A549 (cell line): ENCODE data around the gene SPOP. TPM values are rescaled to one million over a fixed set of nuclear protein-coding genes. Genes with fewer than 3 reads are reported as not detected.

Source experiments
- ATAC-seq, 2 experiments: fragments of 200-7000 bp in 1 of 2; fragments of >200 bp in 1 of 2; cut with Nextera tagmentation in 1 of 2; cut with Tn5 transposase in 1 of 2; 3 replicates each; pipeline versions ENCODE4 v1.8.0 to v1.9.1; 2018 to 2020; ENCODE audit warnings: mild to moderate bottlenecking in 1 of 2, moderate library complexity in 1 of 2
- CTCF ChIA-PET: fragments of 300-600 bp; sonication (Branson Sonifier 250); formaldehyde crosslinking; extraction: SDS; loops from one replicate; lab custom pipeline; 2021; ENCODE audit warnings: antibody characterized with exemption, inconsistent platforms; lab: Yijun Ruan, JAX
- POLR2A ChIA-PET: fragments of 350-600 bp; formaldehyde crosslinking; extraction: SDS; loops from one replicate; lab custom pipeline; 2021; ENCODE audit warnings: antibody characterized with exemption, inconsistent platforms; lab: Yijun Ruan, JAX
- DNase-seq, 2 experiments: peaks; one replicate each; pipeline versions ENCODE4 v3.0.0 to v3.0.0-alpha.2; 2011 to 2016; ENCODE audit warnings: low read depth in 1 of 2, low spot score in 1 of 2
- FAIRE-seq: peaks from 2 replicates; lab custom pipeline; 2011; peaks lifted over from hg19 to GRCh38; lab: Jason Lieb, UNC
- H3K27ac ChIP-seq, 2 experiments: fragments of >200 bp; sonication (Bioruptor Twin); formaldehyde crosslinking; 3 replicates each; pipeline ENCODE4 v1.5.1; 2016 to 2017
- H3K4me1 ChIP-seq: fragments of >200 bp; sonication (Bioruptor Twin); formaldehyde crosslinking; 3 replicates; pipeline ENCODE4 v1.6.1; 2016
- H3K4me2 ChIP-seq: fragments of >200 bp; sonication (Bioruptor Twin); formaldehyde crosslinking; 3 replicates; pipeline ENCODE4 v1.6.1; 2016
- H3K4me3 ChIP-seq: fragments of >200 bp; sonication (Bioruptor Twin); formaldehyde crosslinking; 3 replicates; pipeline ENCODE4 v1.5.1; 2016
- H3K9me3 ChIP-seq: fragments of >200 bp; sonication (Bioruptor Twin); formaldehyde crosslinking; 3 replicates; pipeline ENCODE4 v1.6.1; 2016
- BHLHE40 ChIP-seq: IDR thresholded peaks from 2 replicates; pipeline ENCODE4 v1.6.1; 2012; ENCODE audit warnings: low read depth, low read length, inconsistent platforms
- CBX8 ChIP-seq: fragments of 200-600 bp; sonication (generic); IDR thresholded peaks from 2 replicates; pipeline ENCODE4 v1.6.1; 2016
- CHD4 ChIP-seq: fragments of 200-600 bp; sonication (generic); IDR thresholded peaks from 2 replicates; pipeline ENCODE4 v1.6.1; 2016; ENCODE audit warnings: antibody characterized with exemption, mild to moderate bottlenecking, borderline replicate concordance
- E2F6 ChIP-seq: IDR thresholded peaks from 2 replicates; pipeline ENCODE4 v1.6.1; 2012; ENCODE audit warnings: low read depth, borderline replicate concordance
- EHF ChIP-seq: fragments of 250-450 bp; sonication (Bioruptor Pico); IDR thresholded peaks from 2 replicates; pipeline ENCODE4 v1.5.0; 2020; ENCODE audit warnings: mild to moderate bottlenecking
- ESRRA ChIP-seq: fragments of 150-350 bp; IDR thresholded peaks from 2 replicates; pipeline ENCODE4 v1.6.1; 2014; ENCODE audit warnings: mild to moderate bottlenecking, low read length, borderline replicate concordance
- FOSL2 ChIP-seq, 2 experiments: fragments of 450-650 bp in 1 of 2; fragments of >200 bp in 1 of 2; sonication (Bioruptor Twin) in 1 of 2; formaldehyde crosslinking; IDR thresholded peaks; 2 replicates each; pipeline versions ENCODE4 v1.5.0 to v1.6.1; 2016 to 2020; ENCODE audit warnings: mild to moderate bottlenecking in 1 of 2, moderate library complexity in 1 of 2
- FOXS1 ChIP-seq: fragments of 250-450 bp; sonication (Bioruptor Pico); IDR thresholded peaks from 2 replicates; pipeline ENCODE4 v1.5.0; 2020; ENCODE audit warnings: mild to moderate bottlenecking, moderate library complexity
- GATA3 ChIP-seq: IDR thresholded peaks from 2 replicates; pipeline ENCODE4 v1.6.1; 2012; ENCODE audit warnings: borderline replicate concordance
- HOXA7 ChIP-seq: fragments of 250-450 bp; sonication (Bioruptor Pico); IDR thresholded peaks from 2 replicates; pipeline ENCODE4 v1.5.0; 2020; ENCODE audit warnings: mild to moderate bottlenecking, moderate library complexity
- HOXB13 ChIP-seq: fragments of 250-450 bp; sonication (Bioruptor Pico); IDR thresholded peaks from 2 replicates; pipeline ENCODE4 v1.5.0; 2020; ENCODE audit warnings: low read depth, mild to moderate bottlenecking, moderate library complexity
- JUN ChIP-seq, 2 experiments: fragments of >200 bp; sonication (Bioruptor Twin); formaldehyde crosslinking; IDR thresholded peaks; 2 replicates in 1 of 2; 3 replicates in 1 of 2; pipeline ENCODE4 v1.6.1; 2016 to 2017
- JUNB ChIP-seq: fragments of >200 bp; sonication (Bioruptor Twin); formaldehyde crosslinking; IDR thresholded peaks from 2 replicates; pipeline ENCODE4 v1.6.1; 2016
- KDM1A ChIP-seq: fragments of 200-600 bp; sonication (generic); IDR thresholded peaks from 2 replicates; pipeline ENCODE4 v1.6.1; 2016; ENCODE audit warnings: low read depth, mild to moderate bottlenecking
- KDM5A ChIP-seq: fragments of 200-600 bp; sonication (generic); IDR thresholded peaks from 2 replicates; pipeline ENCODE4 v1.6.1; 2016; ENCODE audit warnings: antibody characterized with exemption, mild to moderate bottlenecking
- MAX ChIP-seq: IDR thresholded peaks from 2 replicates; pipeline ENCODE4 v1.6.1; 2012
- MAZ ChIP-seq: fragments of 150-350 bp; IDR thresholded peaks from 2 replicates; pipeline ENCODE4 v1.6.1; 2014; ENCODE audit warnings: antibody characterized with exemption, low read depth, low read length, borderline replicate concordance
- MYC ChIP-seq: IDR thresholded peaks from 2 replicates; pipeline ENCODE4 v1.6.1; 2012; ENCODE audit warnings: mild to moderate bottlenecking, inconsistent platforms, low read length, improper control_type of control experiment, borderline replicate concordance
- NR3C1 ChIP-seq: fragments of >200 bp; sonication (Bioruptor Twin); formaldehyde crosslinking; IDR thresholded peaks from 3 replicates; pipeline ENCODE4 v1.6.1; 2017
- PBX3 ChIP-seq: IDR thresholded peaks from 2 replicates; pipeline ENCODE4 v1.6.1; 2012
- POLR2A ChIP-seq: IDR thresholded peaks from 2 replicates; pipeline ENCODE4 v1.6.1; 2012; ENCODE audit warnings: mild to moderate bottlenecking, low read length
- RARB ChIP-seq: fragments of 250-450 bp; sonication (Bioruptor Pico); IDR thresholded peaks from 2 replicates; pipeline ENCODE4 v1.8.0; 2021; ENCODE audit warnings: mild to moderate bottlenecking, moderate library complexity
- RFX5 ChIP-seq: fragments of 450-650 bp; IDR thresholded peaks from 2 replicates; pipeline ENCODE4 v1.7.1; 2014; ENCODE audit warnings: antibody characterized with exemption, mild to moderate bottlenecking, moderate library complexity
- RNF2 ChIP-seq: fragments of 200-600 bp; sonication (generic); IDR thresholded peaks from 2 replicates; pipeline ENCODE4 v1.6.1; 2016; ENCODE audit warnings: low read depth, mild to moderate bottlenecking, antibody characterized with exemption, moderate library complexity, borderline replicate concordance
- SMC3 ChIP-seq: fragments of >200 bp; sonication (Bioruptor Twin); formaldehyde crosslinking; IDR thresholded peaks from 3 replicates; pipeline ENCODE4 v1.6.1; 2018; ENCODE audit warnings: inconsistent platforms
- ZC3H11A ChIP-seq: fragments of 450-650 bp; IDR thresholded peaks from 2 replicates; pipeline ENCODE4 v1.6.1; 2014; ENCODE audit warnings: antibody characterized with exemption, mild to moderate bottlenecking
- ZFP36 ChIP-seq: fragments of 450-650 bp; IDR thresholded peaks from 2 replicates; pipeline ENCODE4 v1.6.1; 2014; ENCODE audit warnings: borderline replicate concordance; ENCODE audit not compliant: partially characterized antibody
- WGBS: methylation state at CpG from one replicate; pipeline ENCODE4 v1.1.6; 2017; ENCODE audit errors: missing lambda C conversion rate; 5-methylcytosine and 5-hydroxymethylcytosine counted together
- polyA minus RNA-seq: library from RNA; depleted of rRNA, polyadenylated mRNA; stranded (reverse); fragments of >200 nt; gene quantifications from 2 replicates; pipeline ENCODE4 v1.2.3, GENCODE V29; 2011; rRNA and poly(A)+ RNA removed
- polyA plus RNA-seq, 4 experiments: library from polyadenylated mRNA; depleted of rRNA in 3 of 4; stranded (reverse); fragments of >200 nt; fragmentation: RNase III in 1 of 4; extraction: RNeasy Plus Mini Kit Qiagen cat#74134 plus additional on column Dnase treatment in 1 of 4; gene quantifications; 2 replicates in 3 of 4; 3 replicates in 1 of 4; pipeline ENCODE4 v1.2.3, GENCODE V29; 2011 to 2017
- TF ChIP-seq, protein P1 (sequence below): fragments of >200 bp; sonication (Bioruptor Twin); formaldehyde crosslinking; IDR thresholded peaks from 2 replicates; pipeline ENCODE4 v1.6.1; 2016
- TF ChIP-seq, protein P2 (sequence below): fragments of 450-650 bp; IDR thresholded peaks from 2 replicates; pipeline ENCODE4 v1.6.1; 2014; ENCODE audit warnings: antibody characterized with exemption
- TF ChIP-seq, protein P3 (sequence below): fragments of >200 bp; sonication (Bioruptor Twin); formaldehyde crosslinking; IDR thresholded peaks from 3 replicates; pipeline ENCODE4 v1.6.1; 2016
- TF ChIP-seq, protein P4 (sequence below): fragments of 250-450 bp; sonication (Bioruptor Pico); IDR thresholded peaks from 2 replicates; pipeline ENCODE4 v1.5.0; 2021; ENCODE audit warnings: mild to moderate bottlenecking, moderate library complexity, borderline replicate concordance
- TF ChIP-seq, protein P5 (sequence below): fragments of 250-450 bp; sonication (Bioruptor Pico); IDR thresholded peaks from 2 replicates; pipeline ENCODE4 v1.5.0; 2020; ENCODE audit warnings: low read depth, mild to moderate bottlenecking, moderate library complexity

The SPOP gene
- polyA plus RNA-seq (2011; rRNA removed): 57.2 and 61.3 TPM in 2 replicates
- 37.3 and 46.5 TPM in 2 replicates for polyA plus RNA-seq (2012; cell fraction: cytosol; rRNA removed)
- 43.8 and 47.4 TPM in 2 replicates for polyA plus RNA-seq (2012; cell fraction: nucleus; rRNA removed)
- polyA plus RNA-seq (2017; fragmentation: RNase III; extraction: RNeasy Plus Mini Kit Qiagen cat#74134 plus additional on column Dnase treatment): 42.4 to 49.5 TPM (median 48.8 TPM) in 3 replicates
- 86.8 and 91.9 TPM in 2 replicates for polyA minus RNA-seq

GRCh38 chr17:49677933-49678847 lies at the start of gene SPOP:
Gene SPOP, minus strand, starts transcription at chr17:49678097. Its CDS starts 55,287 bp downstream, at chr17:49622810.
- ATAC-seq: peak; percentile 93 to 94
- ChIA-PET CTCF (interaction anchor here (0.9 to 49.7 kb wide), 4 partner anchors 21 to 122 kb away, joined by 4 to 2008 read pairs (median 92); partner anchors contain the start of gene NXPH3), POLR2A (interaction anchor here (0.6 to 1.0 kb wide), 5 partner anchors 31 to 264 kb away, joined by 3 to 6 read pairs (median 3); partner anchors contain the start of genes FAM117A and PHB1)
- WGBS: 14% methylated on average over 50 of the region's 53 CpGs
- FAIRE-seq: peak; percentile 65
- Histone ChIP-seq H3K9me3 (no peaks in the 10 kb centered on the region), H3K4me2 (peak within 1 kb of the TSS; percentile 96), H3K27ac (peak within 1 kb of the TSS; percentile 93 to 96), H3K4me1 (peaks cover 19% of the 10 kb centered on the region), H3K4me3 (peak within 1 kb of the TSS; percentile 73)
- peak; percentile 97 to 100 for DNase-seq
- TF ChIP-seq RARB (no peak), ZFP36 (no peak), FOSL2 (IDR thresholded peaks at IDR 0.05) (no peak), FOSL2 (CRISPR knock-in tag; IDR thresholded peaks at IDR 0.05) (peak; percentile 41; the same call in 1 of the 2 replicates), CBX8 (no peak), MYC (no peak), CHD4 (no peak), HOXA7 (no peak), HOXB13 (CRISPR knock-in tag) (no peak), MAZ (peak; percentile 58; the same call in 1 of the 2 replicates), NR3C1 (no peak), SMC3 (0 out of 3 replicates have a peak, but pooled peaks have one; percentile 17), RFX5 (no peak), PBX3 (no peak), BHLHE40 (no peak), KDM1A (no peak), ZC3H11A (no peak), POLR2A (peak; percentile 50), JUN (IDR thresholded peaks at IDR 0.05) (peak; percentile 38 to 95; a peak in 3 of 5 replicates), EHF (CRISPR knock-in tag) (peak; percentile 66; the same call in 1 of the 2 replicates), MAX (peak; percentile 100), RNF2 (peak; percentile 98), E2F6 (peak; percentile 100), FOXS1 (CRISPR knock-in tag) (no peak), JUNB (no peak), ESRRA (0 out of 2 replicates have a peak, but pooled peaks have one; percentile 23), KDM5A (no peak), GATA3 (peak; percentile 51; the same call in 1 of the 2 replicates)
- TF ChIP-seq, protein P1, sequence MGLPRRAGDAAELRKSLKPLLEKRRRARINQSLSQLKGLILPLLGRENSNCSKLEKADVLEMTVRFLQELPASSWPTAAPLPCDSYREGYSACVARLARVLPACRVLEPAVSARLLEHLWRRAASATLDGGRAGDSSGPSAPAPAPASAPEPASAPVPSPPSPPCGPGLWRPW: no peak
- TF ChIP-seq, protein P2, sequence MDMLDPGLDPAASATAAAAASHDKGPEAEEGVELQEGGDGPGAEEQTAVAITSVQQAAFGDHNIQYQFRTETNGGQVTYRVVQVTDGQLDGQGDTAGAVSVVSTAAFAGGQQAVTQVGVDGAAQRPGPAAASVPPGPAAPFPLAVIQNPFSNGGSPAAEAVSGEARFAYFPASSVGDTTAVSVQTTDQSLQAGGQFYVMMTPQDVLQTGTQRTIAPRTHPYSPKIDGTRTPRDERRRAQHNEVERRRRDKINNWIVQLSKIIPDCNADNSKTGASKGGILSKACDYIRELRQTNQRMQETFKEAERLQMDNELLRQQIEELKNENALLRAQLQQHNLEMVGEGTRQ: 0 out of 2 replicates have a peak, but pooled peaks have one; percentile 8
- TF ChIP-seq, protein P3, sequence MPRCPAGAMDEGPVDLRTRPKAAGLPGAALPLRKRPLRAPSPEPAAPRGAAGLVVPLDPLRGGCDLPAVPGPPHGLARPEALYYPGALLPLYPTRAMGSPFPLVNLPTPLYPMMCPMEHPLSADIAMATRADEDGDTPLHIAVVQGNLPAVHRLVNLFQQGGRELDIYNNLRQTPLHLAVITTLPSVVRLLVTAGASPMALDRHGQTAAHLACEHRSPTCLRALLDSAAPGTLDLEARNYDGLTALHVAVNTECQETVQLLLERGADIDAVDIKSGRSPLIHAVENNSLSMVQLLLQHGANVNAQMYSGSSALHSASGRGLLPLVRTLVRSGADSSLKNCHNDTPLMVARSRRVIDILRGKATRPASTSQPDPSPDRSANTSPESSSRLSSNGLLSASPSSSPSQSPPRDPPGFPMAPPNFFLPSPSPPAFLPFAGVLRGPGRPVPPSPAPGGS: peak; percentile 53; the same call in 2 of the 3 replicates
- TF ChIP-seq, protein P4, sequence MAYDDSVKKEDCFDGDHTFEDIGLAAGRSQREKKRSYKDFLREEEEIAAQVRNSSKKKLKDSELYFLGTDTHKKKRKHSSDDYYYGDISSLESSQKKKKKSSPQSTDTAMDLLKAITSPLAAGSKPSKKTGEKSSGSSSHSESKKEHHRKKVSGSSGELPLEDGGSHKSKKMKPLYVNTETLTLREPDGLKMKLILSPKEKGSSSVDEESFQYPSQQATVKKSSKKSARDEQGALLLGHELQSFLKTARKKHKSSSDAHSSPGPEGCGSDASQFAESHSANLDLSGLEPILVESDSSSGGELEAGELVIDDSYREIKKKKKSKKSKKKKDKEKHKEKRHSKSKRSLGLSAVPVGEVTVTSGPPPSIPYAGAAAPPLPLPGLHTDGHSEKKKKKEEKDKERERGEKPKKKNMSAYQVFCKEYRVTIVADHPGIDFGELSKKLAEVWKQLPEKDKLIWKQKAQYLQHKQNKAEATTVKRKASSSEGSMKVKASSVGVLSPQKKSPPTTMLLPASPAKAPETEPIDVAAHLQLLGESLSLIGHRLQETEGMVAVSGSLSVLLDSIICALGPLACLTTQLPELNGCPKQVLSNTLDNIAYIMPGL (CRISPR knock-in tag): no peak
- TF ChIP-seq, protein P5, sequence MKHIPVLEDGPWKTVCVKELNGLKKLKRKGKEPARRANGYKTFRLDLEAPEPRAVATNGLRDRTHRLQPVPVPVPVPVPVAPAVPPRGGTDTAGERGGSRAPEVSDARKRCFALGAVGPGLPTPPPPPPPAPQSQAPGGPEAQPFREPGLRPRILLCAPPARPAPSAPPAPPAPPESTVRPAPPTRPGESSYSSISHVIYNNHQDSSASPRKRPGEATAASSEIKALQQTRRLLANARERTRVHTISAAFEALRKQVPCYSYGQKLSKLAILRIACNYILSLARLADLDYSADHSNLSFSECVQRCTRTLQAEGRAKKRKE (CRISPR knock-in tag): peak; percentile 55; the same call in 1 of the 2 replicates
